Esophagus muscularis mucosa (tissue), 4 donors: Measurements from ENCODE around the gene UST. TPM values are rescaled to one million over a fixed set of nuclear protein-coding genes. Genes with fewer than 3 reads are reported as not detected.

ENCODE experiments used
- DNase-seq: peaks from one replicate; pipeline ENCODE4 v3.0.0-alpha.2; 2017; ENCODE audit errors: extremely low spot score
- H3K27ac ChIP-seq, 4 donors: fragments of 200-600 bp; sonication (generic); replicated peaks in 1 of 4; 1 replicate in 3 of 4; 2 replicates in 1 of 4; pipeline ENCODE4 v1.5.1; 2016 to 2019; ENCODE audit warnings: mild to moderate bottlenecking in 1 of 4
- H3K27me3 ChIP-seq, 4 donors: fragments of 200-600 bp; sonication (generic); one replicate each; pipeline versions ENCODE4 v1.5.1 to v1.6.0; 2016 to 2019
- H3K36me3 ChIP-seq, 4 donors: fragments of 200-600 bp; sonication (generic); one replicate each; pipeline ENCODE4 v1.5.1; 2016 to 2019
- H3K4me1 ChIP-seq, 4 donors: fragments of 200-600 bp; sonication (generic); one replicate each; pipeline ENCODE4 v1.5.1; 2016 to 2019
- H3K4me3 ChIP-seq, 4 donors: fragments of 200-600 bp; sonication (generic); 1 replicate in 2 of 4; 2 replicates in 2 of 4; pipeline ENCODE4 v1.5.1; 2016 to 2019; ENCODE audit warnings: mild to moderate bottlenecking in 4 of 4, moderate library complexity in 1 of 4
- H3K9me3 ChIP-seq, 4 donors: fragments of 200-600 bp; sonication (generic); 1 replicate in 3 of 4; 2 replicates in 1 of 4; pipeline ENCODE4 v1.5.1; 2016 to 2019
- EP300 ChIP-seq: sonication (generic); formaldehyde crosslinking; IDR thresholded peaks from one replicate; pipeline ENCODE4 v1.6.1; 2017; ENCODE audit warnings: antibody characterized with exemption
- POLR2A ChIP-seq: fragments of 450-650 bp; IDR thresholded peaks from one replicate; pipeline ENCODE4 v1.6.1; 2017; ENCODE audit warnings: antibody characterized with exemption, moderate library complexity, mild to moderate bottlenecking, low read depth
- POLR2AphosphoS5 ChIP-seq, 2 donors: sonication (generic); formaldehyde crosslinking; IDR thresholded peaks; one replicate each; pipeline ENCODE4 v1.6.1; 2017; ENCODE audit warnings: antibody characterized with exemption in 2 of 2
- WGBS: methylation state at CpG from one replicate; pipeline ENCODE4 v1.1.5; 2018; 5-methylcytosine and 5-hydroxymethylcytosine counted together
- intact Hi-C: fragments of 100-400 bp; cut with DNase I; formaldehyde crosslinking; loops from one replicate; pipeline ENCODE4 v1.15.1; 2023
- total RNA-seq, 4 donors: library from RNA; depleted of rRNA; stranded (reverse); fragments of >200 nt; gene quantifications; one replicate each; pipeline versions ENCODE4 v1.1.0 to v1.2.1, GENCODE V29; 2016
- TF ChIP-seq, protein P1 (sequence below), 3 experiments: fragments of 200-600 bp in 2 of 3; fragments of 450-650 bp in 1 of 3; sonication (generic) in 2 of 3; IDR thresholded peaks; one replicate each; pipeline ENCODE4 v1.5.1; 2017 to 2019; ENCODE audit warnings: antibody characterized with exemption in 3 of 3, mild to moderate bottlenecking in 2 of 3, moderate library complexity in 1 of 3

Gene UST
- total RNA-seq, 4 donors from 2014 or later, result 29.1 to 46.3 (median 32.4) TPM

DNA sequence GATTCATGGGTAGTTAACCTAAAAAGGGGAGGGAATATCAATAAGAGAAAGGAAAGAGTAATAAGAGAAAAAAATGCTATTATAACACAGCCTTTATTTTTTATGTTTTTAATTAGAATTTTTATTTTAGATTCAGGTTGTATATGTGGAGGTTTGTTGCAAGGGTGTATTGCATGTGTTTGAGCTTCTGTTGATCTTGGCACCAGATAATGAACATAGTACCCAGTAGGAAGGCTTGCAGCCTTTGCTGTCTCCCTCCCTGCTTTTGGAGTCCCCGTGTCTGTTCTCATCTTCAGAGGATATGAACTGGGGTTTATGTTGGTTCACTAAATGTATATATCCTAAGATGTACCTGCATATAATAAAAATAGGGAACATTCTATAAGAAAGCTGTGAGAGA is 250.0 kb downstream of the UST start:
- Histone ChIP-seq H3K27ac (no peak overlapping the region), H3K27me3 (no peaks in the 10 kb centered on the region)
- TF ChIP-seq, protein P1, sequence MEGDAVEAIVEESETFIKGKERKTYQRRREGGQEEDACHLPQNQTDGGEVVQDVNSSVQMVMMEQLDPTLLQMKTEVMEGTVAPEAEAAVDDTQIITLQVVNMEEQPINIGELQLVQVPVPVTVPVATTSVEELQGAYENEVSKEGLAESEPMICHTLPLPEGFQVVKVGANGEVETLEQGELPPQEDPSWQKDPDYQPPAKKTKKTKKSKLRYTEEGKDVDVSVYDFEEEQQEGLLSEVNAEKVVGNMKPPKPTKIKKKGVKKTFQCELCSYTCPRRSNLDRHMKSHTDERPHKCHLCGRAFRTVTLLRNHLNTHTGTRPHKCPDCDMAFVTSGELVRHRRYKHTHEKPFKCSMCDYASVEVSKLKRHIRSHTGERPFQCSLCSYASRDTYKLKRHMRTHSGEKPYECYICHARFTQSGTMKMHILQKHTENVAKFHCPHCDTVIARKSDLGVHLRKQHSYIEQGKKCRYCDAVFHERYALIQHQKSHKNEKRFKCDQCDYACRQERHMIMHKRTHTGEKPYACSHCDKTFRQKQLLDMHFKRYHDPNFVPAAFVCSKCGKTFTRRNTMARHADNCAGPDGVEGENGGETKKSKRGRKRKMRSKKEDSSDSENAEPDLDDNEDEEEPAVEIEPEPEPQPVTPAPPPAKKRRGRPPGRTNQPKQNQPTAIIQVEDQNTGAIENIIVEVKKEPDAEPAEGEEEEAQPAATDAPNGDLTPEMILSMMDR (IDR thresholded peaks at IDR 0.05), result no peak
- TF ChIP-seq EP300, result no peak
- no peak for TF ChIP-seq POLR2AphosphoS5 (IDR thresholded peaks at IDR 0.05)
- TF ChIP-seq POLR2A, result no peak

DNA sequence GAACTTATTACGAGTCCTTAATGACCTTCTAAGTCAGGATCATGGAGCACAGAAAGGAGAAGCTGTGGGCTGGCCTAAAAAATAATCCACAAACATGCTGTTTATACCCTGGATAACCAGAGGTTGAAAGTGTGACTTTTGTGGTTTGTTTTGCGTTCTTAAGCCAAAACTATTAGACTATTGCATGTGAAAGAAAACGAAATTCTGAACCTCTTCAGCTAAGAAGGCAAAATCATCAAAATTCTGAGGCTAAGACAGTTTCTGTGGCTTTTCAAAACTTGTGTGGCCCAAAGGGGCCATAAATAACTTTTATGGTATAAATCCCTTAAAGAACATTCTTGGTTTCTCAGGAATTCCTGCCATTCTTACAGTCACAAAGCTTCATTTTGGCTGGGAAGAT is 251.0 kb downstream of the UST start:
- intact Hi-C loops, result no loop called here
- TF ChIP-seq, protein P1 (IDR thresholded peaks at IDR 0.05), result no peak
- TF ChIP-seq POLR2A (no peak), POLR2AphosphoS5 (IDR thresholded peaks at IDR 0.05) (no peak), EP300 (no peak)
- Histone ChIP-seq H3K27me3 (no peaks in the 10 kb centered on the region), H3K4me3 (no peak overlapping the region), H3K9me3 (peaks cover 0 to 11% (median 9%) of the 10 kb centered on the region in 4 donors), H3K36me3 (no peaks in the 10 kb centered on the region), H3K4me1 (peaks cover 18 to 30% (median 20%) of the 10 kb centered on the region in 4 donors), H3K27ac (no peak overlapping the region)
- WGBS, result 77% methylated on average over 3 of the region's 3 CpGs
- DNase-seq, result no peak

More for the DNA sequence above, 250.0 kb downstream of the UST start:
- 26% methylated on average over 1 of the region's 1 CpG for WGBS
- peaks cover 0 to 11% (median 9%) of the 10 kb centered on the region in 4 donors for H3K9me3 ChIP-seq
- no peak overlapping the region for H3K4me3 ChIP-seq
- DNase-seq, result no peak
- H3K36me3 ChIP-seq, result no peaks in the 10 kb centered on the region
- H3K4me1 ChIP-seq, result peaks cover 18 to 30% (median 20%) of the 10 kb centered on the region in 4 donors
- intact Hi-C loops, result no loop called here

DNA sequence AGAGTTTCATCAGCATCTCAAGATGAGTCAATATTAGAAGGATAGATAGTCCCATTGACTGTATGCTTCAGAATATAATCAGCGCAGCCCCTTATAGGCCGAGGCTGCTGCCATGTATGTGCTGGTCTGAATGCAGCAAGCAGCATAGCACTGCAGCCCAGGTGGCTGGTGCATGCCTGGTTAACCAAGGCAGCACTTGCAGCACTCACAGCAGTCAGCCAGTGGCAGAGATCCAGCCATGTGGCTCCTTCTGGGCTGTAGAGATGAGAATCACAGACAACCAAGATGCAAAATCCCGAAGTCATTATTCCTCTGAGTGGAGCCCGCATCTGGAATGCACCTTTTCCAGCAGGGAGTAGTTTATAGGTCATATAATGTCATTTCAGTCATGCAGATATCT is 251.9 kb downstream of the UST start:
- intact Hi-C loops, result no loop called here
- WGBS, result 93% methylated on average over 4 of the region's 4 CpGs
- no peak for TF ChIP-seq EP300
- TF ChIP-seq POLR2AphosphoS5 (IDR thresholded peaks at IDR 0.05), result no peak
- no peak for TF ChIP-seq POLR2A
- TF ChIP-seq, protein P1 (IDR thresholded peaks at IDR 0.05), result no peak
- Histone ChIP-seq H3K9me3 (peaks cover 0 to 11% (median 9%) of the 10 kb centered on the region in 4 donors), H3K36me3 (no peaks in the 10 kb centered on the region), H3K4me1 (peaks cover 18 to 30% (median 20%) of the 10 kb centered on the region in 4 donors), H3K27ac (no peak overlapping the region), H3K27me3 (no peaks in the 10 kb centered on the region), H3K4me3 (no peak overlapping the region)
- peak; percentile 50 for DNase-seq

DNA sequence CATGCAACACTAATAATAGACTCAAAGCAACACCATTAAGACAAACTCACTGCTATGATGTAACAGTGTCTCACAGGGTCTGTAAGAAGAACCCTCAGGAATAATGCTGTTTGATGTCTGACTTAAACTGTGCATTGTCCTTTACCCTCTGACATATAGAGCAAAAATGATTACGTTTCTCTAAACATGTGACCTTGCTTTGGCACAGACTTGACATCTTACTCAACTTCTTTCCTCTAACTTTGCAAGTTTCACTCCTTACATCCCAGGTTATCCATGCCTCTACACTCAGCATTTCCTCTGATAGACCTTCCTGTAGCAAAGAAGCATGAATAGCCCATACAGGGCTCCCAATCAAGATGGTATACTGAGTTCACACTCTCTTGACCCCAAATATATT is 252.7 kb downstream of the UST start:
- TF ChIP-seq EP300 (no peak), POLR2A (no peak), POLR2AphosphoS5 (IDR thresholded peaks at IDR 0.05) (no peak)
- TF ChIP-seq, protein P1 (IDR thresholded peaks at IDR 0.05), result no peak
- DNase-seq, result no peak
- peaks cover 0 to 11% (median 9%) of the 10 kb centered on the region in 4 donors for H3K9me3 ChIP-seq
- WGBS, result 0% methylated on average over 1 of the region's 1 CpG
- H3K27me3 ChIP-seq, result no peaks in the 10 kb centered on the region
- no peak overlapping the region for H3K4me3 ChIP-seq
- H3K36me3 ChIP-seq, result no peaks in the 10 kb centered on the region
- H3K27ac ChIP-seq, result peak overlapping the region; percentile 38 to 61 (median 58)
- intact Hi-C loops, result no loop called here
- peaks cover 18 to 30% (median 20%) of the 10 kb centered on the region in 4 donors for H3K4me1 ChIP-seq

DNA sequence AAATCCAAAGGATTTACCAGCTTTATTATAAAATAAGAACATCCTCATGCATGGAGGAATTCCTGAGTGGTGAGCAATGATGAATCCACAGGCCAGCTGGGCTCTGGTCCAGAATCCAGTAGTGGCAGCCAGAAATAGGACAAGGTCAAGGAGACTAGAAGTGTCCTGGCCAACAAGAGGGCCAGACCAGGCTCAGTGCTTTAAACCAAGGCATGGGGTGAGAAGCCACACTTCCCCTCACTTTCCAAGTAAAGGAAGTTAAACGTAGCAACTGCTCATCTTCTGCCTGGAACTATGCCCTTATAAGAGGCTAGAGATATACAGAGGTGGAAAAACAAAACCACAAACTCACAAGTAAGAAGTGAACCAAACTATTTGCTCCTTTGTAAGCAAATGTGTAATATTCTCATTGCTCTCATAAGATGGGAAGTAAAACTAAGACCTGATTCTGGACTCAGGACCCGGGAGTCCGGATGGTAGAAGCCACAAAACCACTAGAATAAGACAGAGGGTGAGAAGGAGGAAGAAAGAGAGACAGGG is 253.2 kb downstream of the UST start:
- Histone ChIP-seq H3K4me1 (peaks cover 18 to 30% (median 20%) of the 10 kb centered on the region in 4 donors), H3K4me3 (no peak overlapping the region), H3K27ac (peak overlapping the region; percentile 38 to 61 (median 58)), H3K9me3 (peaks cover 0 to 11% (median 9%) of the 10 kb centered on the region in 4 donors), H3K27me3 (no peaks in the 10 kb centered on the region), H3K36me3 (peaks cover 0 to under 1% (median 0%) of the 10 kb centered on the region in 4 donors)
- WGBS, result 51% methylated on average over 3 of the region's 3 CpGs
- TF ChIP-seq POLR2A (no peak), POLR2AphosphoS5 (IDR thresholded peaks at IDR 0.05) (peak; percentile 54 to 61)
- TF ChIP-seq, protein P1 (IDR thresholded peaks at IDR 0.05), result no peak
- intact Hi-C loops, result no loop called here
- DNase-seq, result peak; percentile 90
